ENCODE measurements around the gene CCDC148. TPM values are rescaled to one million over a fixed set of nuclear protein-coding genes. Genes with fewer than 3 reads are reported as not detected.
"Not testable (repeated sequence)": the region's sequence is repeated elsewhere in the genome, so short reads cannot be mapped to it uniquely, and the experiment has no call there.

The CCDC148 gene
- total RNA-seq, 3 donors from 2014 or later (not counting 1 experiment from before 2014, with no cell fraction given): not detected

- peak overlapping the region; percentile 39 for H3K27ac ChIP-seq (ENCODE audit: low read length)
- H3K27me3 ChIP-seq (ENCODE audit: control insufficient read depth, insufficient read depth, low read length): peaks cover 3% of the 10 kb centered on the region
- H3K9me3 ChIP-seq (ENCODE audit: control insufficient read depth, insufficient read depth, low read length): no peaks in the 10 kb centered on the region
- Mint-ChIP-seq H3K27me3 (ENCODE audit: low read depth in 2 of 2) (peaks cover 13 to 39% of the 10 kb centered on the region in 2 donors), H3K4me1 (peaks cover 15 to 20% of the 10 kb centered on the region in 2 donors), H3K9me3 (no peaks in the 10 kb centered on the region), H3K36me3 (no peaks in the 10 kb centered on the region), H3K4me3 (peak overlapping the region; percentile 97), H3K27ac (peak overlapping the region; percentile 70 to 92)
- H3K4me1 ChIP-seq (ENCODE audit: control insufficient read depth, insufficient read depth, low read length): peaks cover 12% of the 10 kb centered on the region
- intact Hi-C loops (cut with micrococcal nuclease): no loop called here
- peak; percentile 31 to 59 (median 38) for ATAC-seq
- DNase-seq: peak; percentile 51 to 76
- peak; percentile 19 for TF ChIP-seq CTCF (IDR thresholded peaks at IDR 0.05)
- H3K36me3 ChIP-seq (ENCODE audit: control insufficient read depth, insufficient read depth, low read length): no peaks in the 10 kb centered on the region
- under 1% methylated on average over 61 of the region's 61 CpGs for WGBS (ENCODE audit: insufficient coverage)
- peak overlapping the region; percentile 71 for H3K4me3 ChIP-seq (ENCODE audit: low read length)
These were observed 1.5 kb upstream of the CCDC148 start for GRCh38 chr2:158457826-158458616.

GRCh38 chr2:158457092-158457825 lies 706 bp upstream of the CCDC148 start:
- WGBS (ENCODE audit: insufficient coverage): under 1% methylated on average over 84 of the region's 84 CpGs
- H3K27ac ChIP-seq (ENCODE audit: low read length): peak overlapping the region; percentile 39
- no peaks in the 10 kb centered on the region for H3K36me3 Mint-ChIP-seq
- H3K9me3 ChIP-seq (ENCODE audit: control insufficient read depth, insufficient read depth, low read length): no peaks in the 10 kb centered on the region
- no peak for TF ChIP-seq CTCF (IDR thresholded peaks at IDR 0.05)
- intact Hi-C loops (cut with micrococcal nuclease): no loop called here
- no peaks in the 10 kb centered on the region for H3K36me3 ChIP-seq (ENCODE audit: control insufficient read depth, insufficient read depth, low read length)
- H3K27ac Mint-ChIP-seq: peak overlapping the region in 1 of 2 donors; percentile 92
- peaks cover 15 to 39% of the 10 kb centered on the region in 2 donors for H3K27me3 Mint-ChIP-seq (ENCODE audit: low read depth in 2 of 2)
- peak; percentile 40 to 71 for DNase-seq
- H3K9me3 Mint-ChIP-seq: no peaks in the 10 kb centered on the region
- H3K4me3 ChIP-seq (ENCODE audit: low read length): peak overlapping the region; percentile 71
- ATAC-seq: peak; percentile 29 to 46 (median 36)
- peaks cover 3% of the 10 kb centered on the region for H3K27me3 ChIP-seq (ENCODE audit: control insufficient read depth, insufficient read depth, low read length)
- peaks cover 15 to 20% of the 10 kb centered on the region in 2 donors for H3K4me1 Mint-ChIP-seq
- peak overlapping the region; percentile 97 for H3K4me3 Mint-ChIP-seq
- peaks cover 12% of the 10 kb centered on the region for H3K4me1 ChIP-seq (ENCODE audit: control insufficient read depth, insufficient read depth, low read length)

GRCh38 chr2:158443606-158444005 lies 12.9 kb downstream of the CCDC148 start:
- Mint-ChIP-seq H3K4me1 (no peaks in the 10 kb centered on the region), H3K36me3 (no peaks in the 10 kb centered on the region), H3K27me3 (ENCODE audit: low read depth in 2 of 2) (peaks cover 0 to 4% of the 10 kb centered on the region in 2 donors), H3K27ac (no peak overlapping the region), H3K9me3 (no peaks in the 10 kb centered on the region), H3K4me3 (no peak overlapping the region)
- ATAC-seq (no peak), DNase-seq (no peak)
- no peaks in the 10 kb centered on the region for H3K9me3 ChIP-seq (ENCODE audit: control insufficient read depth, insufficient read depth, low read length)
- H3K27me3 ChIP-seq (ENCODE audit: control insufficient read depth, insufficient read depth, low read length): no peaks in the 10 kb centered on the region
- intact Hi-C loops (cut with micrococcal nuclease): no loop called here
- no peaks in the 10 kb centered on the region for H3K36me3 ChIP-seq (ENCODE audit: control insufficient read depth, insufficient read depth, low read length)
- no peak for TF ChIP-seq CTCF (IDR thresholded peaks at IDR 0.05)
- no peak overlapping the region for H3K27ac ChIP-seq (ENCODE audit: low read length)
- no peaks in the 10 kb centered on the region for H3K4me1 ChIP-seq (ENCODE audit: control insufficient read depth, insufficient read depth, low read length)
- no CpG with 5 or more reads among the region's 1 CpG for WGBS (ENCODE audit: insufficient coverage)
- no peak overlapping the region for H3K4me3 ChIP-seq (ENCODE audit: low read length)

GRCh38 chr2:158439062-158439461 lies 17.5 kb downstream of the CCDC148 start:
- H3K36me3 Mint-ChIP-seq; H3K4me1 Mint-ChIP-seq; H3K36me3 ChIP-seq (ENCODE audit: control insufficient read depth, insufficient read depth, low read length); H3K4me3 ChIP-seq (ENCODE audit: low read length); H3K27ac ChIP-seq (ENCODE audit: low read length); ATAC-seq; H3K4me1 ChIP-seq (ENCODE audit: control insufficient read depth, insufficient read depth, low read length); H3K9me3 ChIP-seq (ENCODE audit: control insufficient read depth, insufficient read depth, low read length); H3K27me3 Mint-ChIP-seq (ENCODE audit: low read depth in 2 of 2); H3K9me3 Mint-ChIP-seq; DNase-seq; H3K27ac Mint-ChIP-seq; intact Hi-C loops (cut with micrococcal nuclease); H3K4me3 Mint-ChIP-seq; H3K27me3 ChIP-seq (ENCODE audit: control insufficient read depth, insufficient read depth, low read length): not testable (repeated sequence)
- WGBS (ENCODE audit: insufficient coverage): 96% methylated on average over 2 of the region's 4 CpGs

GRCh38 chr2:158433716-158434115 lies 22.8 kb downstream of the CCDC148 start:
- H3K36me3 ChIP-seq (ENCODE audit: control insufficient read depth, insufficient read depth, low read length); H3K4me3 ChIP-seq (ENCODE audit: low read length); intact Hi-C loops (cut with micrococcal nuclease); H3K9me3 ChIP-seq (ENCODE audit: control insufficient read depth, insufficient read depth, low read length); H3K27me3 Mint-ChIP-seq (ENCODE audit: low read depth in 2 of 2); H3K4me1 Mint-ChIP-seq; H3K4me1 ChIP-seq (ENCODE audit: control insufficient read depth, insufficient read depth, low read length); ATAC-seq; H3K36me3 Mint-ChIP-seq; H3K9me3 Mint-ChIP-seq; H3K27me3 ChIP-seq (ENCODE audit: control insufficient read depth, insufficient read depth, low read length); H3K4me3 Mint-ChIP-seq; H3K27ac ChIP-seq (ENCODE audit: low read length); H3K27ac Mint-ChIP-seq; DNase-seq: not testable (repeated sequence)
- 91% methylated on average over 13 of the region's 13 CpGs for WGBS (ENCODE audit: insufficient coverage)
